Measurements from ENCODE around the gene KRTAP15-1. TPM values are rescaled to one million over a fixed set of nuclear protein-coding genes. Genes with fewer than 3 reads are reported as not detected.

KRTAP15-1 gene
- total RNA-seq, 1 experiment from 2014 or later, result not detected

GRCh38 chr21:30391492-30392025 lies 48.5 kb upstream of the KRTAP15-1 start (continued):
- no peak for TF ChIP-seq TCF7L2 (IDR thresholded peaks at IDR 0.05; ENCODE audit: borderline replicate concordance, extremely low read depth, insufficient read depth, insufficient read length)

GRCh38 chr21:30395731-30396130 lies 44.3 kb upstream of the KRTAP15-1 start, which contains the start of gene KRTAP13-1:
TSS of gene KRTAP13-1 (plus strand) at chr21:30396031. CDS start at chr21:30396087, 56 bp downstream.
- RAD21 ChIA-PET (ENCODE audit: low non-redundant PET in 1 of 2, low total read pairs in 2 of 2, uncharacterized antibody in 2 of 2, unreplicated experiment in 2 of 2), result no interaction called here
- CTCF ChIA-PET, result no interaction called here

DNA sequence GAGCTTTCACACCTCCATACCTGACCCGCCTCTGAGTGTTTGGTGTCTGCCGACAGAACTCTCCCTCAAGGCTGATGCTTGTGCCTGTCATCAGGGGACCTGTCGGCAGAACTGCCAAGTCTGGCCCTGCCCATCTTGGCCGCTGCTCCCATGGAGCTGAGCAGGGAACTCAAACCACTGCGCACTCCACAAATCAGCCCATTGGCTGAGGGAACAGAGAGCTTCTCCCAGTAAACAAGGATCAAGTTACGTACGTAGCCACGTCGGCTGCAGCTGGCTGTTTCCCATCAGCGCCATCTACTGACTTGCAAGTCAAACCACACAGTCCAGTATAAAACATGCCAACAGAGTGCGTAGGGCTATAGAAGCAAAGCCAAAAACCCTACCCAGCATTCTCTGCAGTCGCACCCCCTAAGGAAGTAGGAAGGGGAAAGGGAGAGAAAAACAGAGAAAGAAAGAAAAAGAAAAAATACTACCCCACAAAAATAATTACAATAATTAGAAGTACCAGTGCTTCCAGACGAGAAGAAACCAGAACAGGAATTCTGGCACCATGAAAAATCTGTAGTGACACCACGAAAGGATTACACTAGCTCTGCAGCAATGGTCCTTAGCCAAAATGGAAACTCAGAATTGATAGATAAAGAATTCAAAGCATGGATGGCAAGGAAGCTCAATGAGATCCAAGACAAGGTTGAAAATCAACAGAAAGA lies 31.1 kb upstream of the KRTAP15-1 start:
- Histone ChIP-seq H3K9me3 (ENCODE audit: control insufficient read depth in 1 of 2, insufficient read depth in 1 of 2, low read depth in 1 of 2, low read length in 2 of 2) (peaks cover 12 to 19% of the 10 kb centered on the region in 2 experiments; a peak in 3 of 4 replicates), H3K79me2 (ENCODE audit: insufficient read depth, low read length) (no peaks in the 10 kb centered on the region), H3K4me2 (ENCODE audit: low read length) (no peak overlapping the region), H3K9ac (ENCODE audit: low read length) (no peak overlapping the region), H3K36me3 (ENCODE audit: control insufficient read depth in 1 of 2, insufficient read depth in 2 of 2, low read length in 2 of 2) (no peaks in the 10 kb centered on the region), H3K27ac (ENCODE audit: low read depth, low read length) (no peak overlapping the region), H2AFZ (ENCODE audit: low read depth, low read length, poor library complexity, severe bottlenecking) (no peak overlapping the region), H3K9me2 (ENCODE audit: insufficient read depth) (no peaks in the 10 kb centered on the region), H3K4me1 (ENCODE audit: control insufficient read depth in 1 of 2, insufficient read depth in 2 of 2, low read length in 2 of 2) (no peaks in the 10 kb centered on the region), H4K20me1 (ENCODE audit: insufficient read depth) (no peaks in the 10 kb centered on the region), H3K4me3 (replicated peaks in 1 of 2; ENCODE audit: low read depth in 1 of 2, low read length in 2 of 2) (no peak overlapping the region), H3K27me3 (ENCODE audit: insufficient read depth, low read length) (no peaks in the 10 kb centered on the region)
- intact Hi-C loops (cut with micrococcal nuclease), result no loop called here
- RAD21 ChIA-PET (ENCODE audit: low non-redundant PET in 1 of 2, low total read pairs in 2 of 2, uncharacterized antibody in 2 of 2, unreplicated experiment in 2 of 2), result no interaction called here
- ATAC-seq (no peak), DNase-seq (ENCODE audit: low read depth, low spot score) (peak; percentile 2)
- CTCF ChIA-PET, result no interaction called here
- POLR2A ChIA-PET, result no interaction called here
- no TSS peak for BruUV-seq (replicated peaks)
- TF ChIP-seq POLR2A (IDR thresholded peaks at IDR 0.05; ENCODE audit: borderline replicate concordance, extremely low read depth, insufficient read depth, insufficient read length) (no peak), TCF7L2 (IDR thresholded peaks at IDR 0.05; ENCODE audit: borderline replicate concordance, extremely low read depth, insufficient read depth, insufficient read length) (peak; percentile 21), SRF (IDR thresholded peaks at IDR 0.05; ENCODE audit: low read depth) (no peak)
- TF ChIP-seq, protein P1, sequence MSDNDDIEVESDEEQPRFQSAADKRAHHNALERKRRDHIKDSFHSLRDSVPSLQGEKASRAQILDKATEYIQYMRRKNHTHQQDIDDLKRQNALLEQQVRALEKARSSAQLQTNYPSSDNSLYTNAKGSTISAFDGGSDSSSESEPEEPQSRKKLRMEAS (IDR thresholded peaks at IDR 0.05), result no peak

More at GRCh38 chr21:30395731-30396130, 44.3 kb upstream of the KRTAP15-1 start, which contains the start of gene KRTAP13-1:
- intact Hi-C loops (cut with micrococcal nuclease), result no loop called here
- no TSS peak for BruUV-seq (replicated peaks)
- Histone ChIP-seq H3K27me3 (ENCODE audit: insufficient read depth, low read length) (no peaks in the 10 kb centered on the region), H3K4me2 (ENCODE audit: low read length) (no peak within 1 kb of the TSS), H3K9me3 (ENCODE audit: control insufficient read depth in 1 of 2, insufficient read depth in 1 of 2, low read depth in 1 of 2, low read length in 2 of 2) (peaks cover 3 to 26% of the 10 kb centered on the region in 2 experiments; a peak in 2 of 4 replicates), H2AFZ (ENCODE audit: low read depth, low read length, poor library complexity, severe bottlenecking) (no peak within 1 kb of the TSS), H3K9me2 (ENCODE audit: insufficient read depth) (no peaks in the 10 kb centered on the region), H3K27ac (ENCODE audit: low read depth, low read length) (no peak within 1 kb of the TSS), H3K4me3 (replicated peaks in 1 of 2; ENCODE audit: low read depth in 1 of 2, low read length in 2 of 2) (no peak within 1 kb of the TSS), H4K20me1 (ENCODE audit: insufficient read depth) (no peaks in the 10 kb centered on the region), H3K4me1 (ENCODE audit: control insufficient read depth in 1 of 2, insufficient read depth in 2 of 2, low read length in 2 of 2) (no peaks in the 10 kb centered on the region), H3K36me3 (ENCODE audit: control insufficient read depth in 1 of 2, insufficient read depth in 2 of 2, low read length in 2 of 2) (no peaks in the 10 kb centered on the region), H3K79me2 (ENCODE audit: insufficient read depth, low read length) (no peaks in the 10 kb centered on the region), H3K9ac (ENCODE audit: low read length) (no peak within 1 kb of the TSS)
- DNase-seq (ENCODE audit: low read depth, low spot score), result no peak
- TF ChIP-seq ELF1 (IDR thresholded peaks at IDR 0.05; ENCODE audit: borderline replicate concordance, low read depth), result no peak
- POLR2A ChIA-PET, result no interaction called here
- ATAC-seq, result no peak
